Keratinocyte (primary cell): Measurements from ENCODE around the gene RALGPS1.

ENCODE experiments used
- CTCF ChIP-seq, 3 experiments: IDR thresholded peaks in 1 of 3; conservative IDR thresholded peaks in 1 of 3; optimal IDR thresholded peaks in 1 of 3; 2 replicates in 2 of 3; 3 replicates in 1 of 3; pipeline versions ENCODE3 to v1.5.1; 2011; ENCODE audit warnings: low read length in 3 of 3, mild to moderate bottlenecking in 3 of 3, moderate library complexity in 2 of 3, control low read depth in 1 of 3, inconsistent platforms in 1 of 3; ENCODE audit not compliant: insufficient read depth in 2 of 3; ENCODE audit errors: extremely low read depth in 1 of 3
- EZH2 ChIP-seq: IDR thresholded peaks from one replicate; pipeline ENCODE4 v1.6.1; 2012; ENCODE audit warnings: inconsistent platforms, mild to moderate bottlenecking, low read length, moderate library complexity

GRCh38 chr9:127176631-127177030 lies 262.0 kb downstream of the RALGPS1 start:
- no peak for TF ChIP-seq CTCF (optimal IDR thresholded peaks at IDR 0.05 in 1 of 3, IDR thresholded peaks at IDR 0.05 in 1 of 3, conservative IDR thresholded peaks at IDR 0.05 in 1 of 3; ENCODE audit: extremely low read depth in 1 of 3, insufficient read depth in 2 of 3, low read length in 3 of 3)
- TF ChIP-seq EZH2 = no peak
